GM19023 (cell line): ENCODE measurements around the gene GATA3.
"Not testable (repeated sequence)": the region's sequence is repeated elsewhere in the genome, so short reads cannot be mapped to it uniquely, and the experiment has no call there.

ENCODE experiments used
- ATAC-seq: cut with Tn5 transposase; IDR thresholded peaks from one replicate; pipeline ENCODE4 v1.9.1; 2021; ENCODE audit warnings: mild to moderate bottlenecking, moderate library complexity; ENCODE audit not compliant: unreplicated experiment

The GATA3 gene

GRCh38 chr10:8054494-8055407 lies at the start of gene GATA3:
TSS of gene GATA3 (plus strand) at chr10:8054688. CDS start at chr10:8055656, 968 bp downstream.
- ATAC-seq = peak; percentile 40

DNA sequence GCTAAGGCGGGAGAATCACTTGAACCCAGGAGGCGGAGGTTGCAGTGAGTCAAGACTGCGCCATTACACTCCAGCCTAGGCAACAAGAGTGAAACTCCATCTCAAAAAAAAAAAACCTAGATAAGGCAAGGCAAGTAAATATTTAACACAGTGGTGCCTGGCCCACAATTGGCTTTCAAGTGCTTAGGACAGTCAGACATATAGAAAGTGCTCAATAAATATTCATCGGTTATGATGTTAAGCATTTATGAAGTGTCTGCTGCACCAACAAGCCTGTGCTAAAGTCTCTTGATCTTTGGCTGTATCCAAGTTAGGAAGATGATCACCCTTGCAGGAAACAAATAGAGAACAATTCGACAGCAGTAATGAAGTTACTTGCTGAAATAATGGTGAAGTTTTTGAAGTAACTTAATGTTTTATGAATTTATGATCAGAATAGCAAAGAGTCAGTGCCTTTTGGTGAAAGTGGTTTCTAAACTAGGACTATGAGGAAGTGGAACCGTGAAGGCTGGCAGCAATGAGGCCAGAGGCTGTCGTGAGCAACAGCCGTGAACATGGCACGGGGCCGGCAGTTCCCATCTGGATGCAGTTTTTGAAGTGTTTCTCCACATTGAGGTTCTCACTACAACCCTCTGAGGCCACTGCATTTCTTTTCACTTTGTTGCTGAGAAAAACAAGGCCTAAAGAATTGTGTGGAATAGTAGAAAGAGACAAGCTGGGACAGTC lies 48.1 kb upstream of the GATA3 start:
- no peak for ATAC-seq

GRCh38 chr10:8009031-8009430 lies 45.5 kb upstream of the GATA3 start:
- no peak for ATAC-seq

GRCh38 chr10:8013006-8013405 lies 41.5 kb upstream of the GATA3 start:
- ATAC-seq = no peak

DNA sequence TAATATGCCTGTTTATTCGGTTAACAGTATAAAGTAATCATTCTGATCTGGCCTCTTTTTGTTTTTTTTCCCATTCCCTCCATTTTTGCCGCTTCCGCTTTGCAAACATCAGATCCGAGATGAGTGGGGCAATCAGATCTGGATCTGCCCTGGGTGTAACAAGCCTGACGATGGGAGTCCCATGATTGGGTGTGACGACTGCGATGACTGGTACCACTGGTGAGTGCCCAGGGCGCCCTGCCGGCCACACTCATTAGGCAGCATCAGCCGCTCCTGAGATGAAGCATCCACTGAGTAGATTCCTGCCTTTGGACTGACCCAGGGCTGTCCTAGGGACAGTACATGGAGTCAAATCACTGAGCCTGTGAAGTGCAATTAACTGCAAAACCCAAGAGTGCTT lies 40.9 kb upstream of the GATA3 start:
- ATAC-seq = no peak

DNA sequence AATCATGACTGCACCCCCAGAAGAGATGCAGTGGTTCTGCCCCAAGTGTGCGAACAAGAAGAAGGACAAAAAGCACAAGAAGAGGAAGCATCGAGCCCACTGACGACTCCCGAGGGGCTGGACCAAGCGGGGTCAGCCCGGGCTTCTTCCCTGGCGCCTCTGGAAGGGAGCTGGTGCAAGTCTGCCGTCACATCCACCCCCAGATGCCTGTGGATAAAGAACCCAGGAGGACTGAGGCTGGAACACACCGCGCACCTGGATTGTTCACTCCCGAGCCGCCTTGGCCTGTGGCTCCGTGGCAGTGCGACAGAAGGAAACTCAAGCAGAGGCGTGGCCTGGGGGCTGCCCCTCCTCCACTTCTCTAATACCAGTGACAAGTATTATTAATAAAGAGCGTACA lies 39.8 kb upstream of the GATA3 start:
- ATAC-seq = no peak

GRCh38 chr10:8017277-8017676 lies 37.2 kb upstream of the GATA3 start:
- ATAC-seq = no peak

DNA sequence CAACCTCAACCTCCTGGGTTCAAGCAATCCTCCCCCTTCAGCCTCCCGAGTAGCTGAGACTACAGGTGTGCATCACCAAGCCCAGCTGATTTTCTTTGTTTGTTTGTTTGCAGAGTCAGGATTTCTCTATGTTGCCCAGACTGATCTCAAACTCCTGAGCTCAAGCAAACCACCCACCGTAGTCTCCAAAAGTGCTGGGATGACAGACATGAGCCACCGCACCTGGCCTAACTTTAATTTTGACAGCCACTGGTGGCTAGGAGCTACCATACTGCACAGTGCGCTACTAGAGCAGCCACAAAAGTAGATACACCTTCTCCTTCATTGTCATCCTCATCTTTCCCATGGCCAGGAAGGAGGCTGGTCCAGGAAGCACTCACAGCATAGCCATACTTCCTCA lies 31.2 kb upstream of the GATA3 start:
- no peak for ATAC-seq

- no peak for ATAC-seq
Observed at GRCh38 chr10:8023851-8024250, 30.6 kb upstream of the GATA3 start.

DNA sequence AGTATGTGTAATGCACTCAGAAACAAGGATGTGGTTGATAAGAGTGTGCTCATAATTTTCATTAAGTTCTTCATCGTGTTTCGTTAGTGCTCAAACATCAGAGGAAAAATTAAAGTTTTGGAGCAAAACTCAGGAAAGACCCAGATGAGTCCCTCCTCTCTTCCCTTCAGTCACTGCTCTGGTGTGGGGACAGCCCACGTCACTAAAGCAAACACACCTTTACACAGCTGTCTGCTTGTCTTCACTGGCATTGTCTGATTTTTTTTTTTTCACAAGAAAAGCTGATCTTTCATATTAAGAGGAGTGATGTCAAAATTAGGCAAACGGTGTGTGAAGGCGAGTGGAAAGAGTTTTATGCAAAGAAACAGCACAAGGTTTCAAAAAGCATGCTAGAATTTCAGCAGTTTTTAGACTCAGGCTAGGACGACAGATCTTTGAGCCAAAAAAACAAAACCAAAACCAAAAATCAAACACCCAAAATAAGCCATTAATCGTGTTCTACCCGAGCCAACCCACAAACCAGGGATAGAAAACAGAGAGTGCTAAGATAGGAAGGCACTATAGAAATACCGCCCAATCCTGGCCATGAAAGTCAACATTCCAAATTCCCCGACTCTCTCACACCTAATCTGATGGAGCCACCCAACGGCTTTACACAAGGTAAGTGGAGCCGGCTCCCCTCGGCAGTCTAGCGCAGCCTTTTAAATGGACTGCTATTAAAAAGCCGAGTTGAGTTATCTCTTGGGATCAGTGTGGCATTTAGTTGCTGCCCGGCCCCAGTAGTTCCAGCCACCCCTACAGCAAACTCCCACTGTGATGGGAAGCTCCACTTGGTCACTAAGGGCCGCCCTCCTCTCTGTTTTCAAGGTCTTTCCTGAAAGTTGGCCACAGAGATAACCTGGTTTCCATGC lies 27.9 kb upstream of the GATA3 start:
- ATAC-seq = no peak

- ATAC-seq = not testable (repeated sequence)
Observed at GRCh38 chr10:8031211-8031610, 23.3 kb upstream of the GATA3 start.

- ATAC-seq = no peak
Observed at GRCh38 chr10:8032558-8032957, 21.9 kb upstream of the GATA3 start.

GRCh38 chr10:8033812-8034465 lies 20.5 kb upstream of the GATA3 start:
- ATAC-seq = no peak

- ATAC-seq = no peak
Observed at GRCh38 chr10:8034466-8035005, 20.0 kb upstream of the GATA3 start.

- ATAC-seq = no peak
Observed at GRCh38 chr10:8035006-8035640, 19.4 kb upstream of the GATA3 start.

DNA sequence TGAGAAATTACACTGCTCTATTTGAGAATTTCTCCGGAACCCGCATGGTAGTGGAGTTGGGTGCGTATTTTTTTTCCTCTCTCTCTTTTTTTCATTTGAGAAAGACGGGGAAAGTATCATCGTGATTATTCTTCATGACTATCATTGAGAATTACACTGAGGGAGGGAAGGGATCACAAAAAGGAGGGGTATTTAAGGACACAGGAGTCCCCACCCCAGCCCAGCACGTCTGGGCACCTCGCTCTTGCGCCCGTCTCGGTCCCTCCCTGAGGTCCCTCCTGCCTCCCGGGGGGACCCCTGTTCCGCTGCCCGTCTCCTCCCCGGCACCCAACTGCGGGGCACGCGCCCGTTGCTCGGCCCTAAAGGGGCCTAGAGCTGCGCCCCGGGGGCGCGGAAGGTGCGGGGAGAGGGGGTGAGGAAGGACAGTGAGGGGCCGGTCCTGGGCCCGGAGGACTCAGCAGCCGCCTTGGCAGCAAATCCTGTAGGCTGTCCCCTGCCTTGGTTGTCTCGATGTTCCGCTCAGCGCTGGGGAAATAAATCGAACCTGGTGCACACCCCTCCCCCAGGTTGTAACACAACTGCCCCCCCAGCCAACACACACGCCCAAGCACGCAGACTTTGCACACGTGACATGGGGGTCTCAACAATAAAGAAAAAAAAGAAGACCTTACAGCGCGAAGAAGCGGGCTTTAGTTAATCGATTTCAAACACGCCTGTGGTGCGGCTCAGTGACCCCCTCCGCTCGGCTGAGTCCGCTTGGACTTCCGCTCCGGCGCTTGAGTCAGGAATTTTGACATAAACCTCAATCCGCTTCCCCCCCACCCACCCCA lies 18.6 kb upstream of the GATA3 start:
- no peak for ATAC-seq

- ATAC-seq = no peak
Observed at GRCh38 chr10:8036506-8037198, 17.8 kb upstream of the GATA3 start.

- ATAC-seq = no peak
Observed at GRCh38 chr10:8037199-8037801, 17.2 kb upstream of the GATA3 start.
